HG02943 (cell line): ENCODE measurements around the gene BNC2.

Experiments used
- ATAC-seq: cut with Tn5 transposase; IDR thresholded peaks from one replicate; pipeline ENCODE4 v1.9.1; 2021; ENCODE audit warnings: mild to moderate bottlenecking, low read depth, moderate library complexity; ENCODE audit not compliant: unreplicated experiment

BNC2 gene

DNA sequence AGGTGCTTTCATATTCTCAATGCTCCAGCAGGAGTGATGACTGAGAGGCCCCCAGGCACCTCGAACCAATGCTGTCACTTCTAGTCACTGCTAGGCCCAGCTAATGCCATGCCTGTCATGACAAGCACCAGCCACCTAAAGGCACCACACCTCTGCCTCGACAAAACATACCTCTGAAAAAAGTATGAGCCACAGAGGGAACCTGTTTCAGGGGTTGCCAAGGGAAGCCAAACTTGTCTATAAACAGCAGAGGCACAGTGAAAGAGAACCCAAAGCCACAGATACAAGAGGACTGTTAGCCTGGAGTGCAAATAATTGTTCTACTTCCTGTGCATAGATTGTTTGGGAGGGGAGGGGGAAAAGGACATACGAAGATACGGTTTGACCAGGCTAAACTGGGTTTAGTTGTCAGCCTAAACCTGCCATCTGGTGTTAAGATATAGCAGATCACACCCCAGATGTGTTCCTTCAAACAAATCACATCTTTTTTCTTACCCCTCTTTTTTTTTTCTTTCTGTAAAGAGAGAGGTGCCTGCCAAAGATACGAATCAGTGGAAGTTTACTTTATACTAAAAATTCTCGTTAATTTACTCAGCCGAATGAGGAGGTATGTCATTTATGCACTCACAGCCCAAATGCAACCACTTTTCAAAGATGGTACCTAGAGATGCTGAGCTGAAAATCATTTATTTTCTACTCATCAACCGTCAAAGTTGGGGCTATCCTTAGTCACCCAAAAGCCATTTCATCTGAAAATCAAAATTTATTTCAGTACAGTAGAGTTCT lies 45.7 kb downstream of the BNC2 start:
- ATAC-seq, result no peak

DNA sequence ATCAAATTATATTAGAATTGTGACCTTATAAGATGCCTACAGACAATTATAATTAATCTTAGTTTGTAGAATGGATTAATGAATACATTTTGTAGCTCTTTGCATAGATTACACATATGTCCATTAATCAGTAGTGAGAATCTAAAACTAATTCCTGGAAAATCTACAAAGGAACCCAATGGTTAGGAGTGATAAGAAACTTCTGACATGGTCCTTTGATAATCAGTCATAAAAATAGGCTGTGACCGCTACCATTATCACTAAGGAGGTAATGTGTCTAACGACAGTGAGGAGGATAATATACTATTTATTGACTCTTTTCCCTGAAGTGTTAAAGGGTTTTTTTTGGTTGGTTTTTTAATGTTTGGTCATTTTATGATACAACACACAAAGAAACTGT lies 46.6 kb downstream of the BNC2 start:
- ATAC-seq, result no peak

DNA sequence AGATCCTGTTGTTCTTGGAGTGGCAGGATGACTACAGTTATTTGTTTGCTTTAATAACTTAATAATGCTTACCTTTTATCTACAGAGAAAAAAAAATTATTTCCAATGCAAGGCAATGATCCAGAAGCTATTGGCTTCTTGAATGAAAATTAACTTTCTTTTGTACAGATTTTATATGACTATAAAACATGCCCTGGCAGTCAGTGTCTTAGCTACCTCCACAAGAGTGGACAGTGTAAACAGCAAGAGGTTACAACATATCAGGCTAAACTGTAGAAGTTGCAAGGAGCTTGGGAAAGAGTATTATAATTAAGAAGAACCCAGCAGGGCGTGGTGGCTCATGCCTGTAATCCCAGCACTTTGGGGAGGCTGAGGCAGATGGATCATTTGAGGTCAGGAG lies 49.1 kb downstream of the BNC2 start:
- no peak for ATAC-seq

DNA sequence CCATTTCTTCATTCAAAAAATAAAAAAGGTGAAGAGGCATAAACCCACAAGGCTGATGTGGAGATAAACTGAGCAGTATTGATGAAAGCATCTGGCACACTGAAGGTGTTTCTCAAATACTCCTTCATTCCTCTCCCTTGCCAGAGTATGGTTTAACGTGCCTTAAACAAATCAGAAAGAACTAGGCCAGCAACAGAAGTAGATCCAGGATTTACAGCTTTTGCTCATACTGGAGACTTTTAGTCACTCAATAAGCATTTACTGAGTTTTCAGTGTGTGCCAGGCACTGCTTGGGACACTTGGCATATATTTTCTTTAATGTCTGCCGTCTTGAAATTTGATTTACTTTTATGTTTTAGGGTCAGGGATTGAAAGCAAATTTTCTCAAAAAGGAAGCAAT lies 53.0 kb downstream of the BNC2 start:
- no peak for ATAC-seq

DNA sequence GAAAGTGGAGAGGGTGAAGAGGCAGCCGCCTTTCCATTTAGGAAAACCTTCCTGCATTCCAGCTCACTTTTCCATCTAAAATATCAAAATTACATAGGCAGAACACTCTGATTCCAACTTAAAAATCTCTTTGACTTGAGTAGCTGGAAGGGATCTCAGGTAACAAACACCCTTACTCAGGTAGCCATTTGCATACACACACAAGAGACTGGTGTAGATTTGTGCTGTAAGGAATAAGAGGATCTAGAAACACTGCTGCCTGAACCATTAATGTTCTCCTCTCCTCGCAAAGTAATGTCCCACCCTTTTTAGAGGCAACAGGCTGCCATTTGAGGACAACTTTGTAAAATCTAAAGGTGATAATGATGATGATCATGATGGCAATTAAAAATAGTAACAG lies 53.5 kb downstream of the BNC2 start:
- no peak for ATAC-seq

DNA sequence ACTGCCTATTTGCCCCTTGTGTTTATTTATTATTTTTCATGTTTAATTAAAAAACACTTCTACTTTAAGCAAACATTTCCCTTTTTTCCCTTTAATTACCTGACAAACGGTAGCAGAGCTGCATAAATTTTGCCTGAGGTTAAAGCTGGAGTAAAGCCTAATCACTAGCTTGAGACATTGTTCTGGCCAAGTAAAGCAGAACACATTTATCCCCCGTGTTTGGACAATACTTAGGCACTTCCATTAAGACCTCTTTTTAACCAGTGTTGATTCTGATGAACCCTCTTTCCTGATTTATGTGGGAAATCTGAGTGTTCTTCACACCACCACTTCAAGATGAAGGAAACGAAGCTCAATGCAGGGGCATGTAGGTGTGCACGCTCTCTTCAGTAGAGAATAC lies 54.5 kb downstream of the BNC2 start:
- ATAC-seq, result no peak

DNA sequence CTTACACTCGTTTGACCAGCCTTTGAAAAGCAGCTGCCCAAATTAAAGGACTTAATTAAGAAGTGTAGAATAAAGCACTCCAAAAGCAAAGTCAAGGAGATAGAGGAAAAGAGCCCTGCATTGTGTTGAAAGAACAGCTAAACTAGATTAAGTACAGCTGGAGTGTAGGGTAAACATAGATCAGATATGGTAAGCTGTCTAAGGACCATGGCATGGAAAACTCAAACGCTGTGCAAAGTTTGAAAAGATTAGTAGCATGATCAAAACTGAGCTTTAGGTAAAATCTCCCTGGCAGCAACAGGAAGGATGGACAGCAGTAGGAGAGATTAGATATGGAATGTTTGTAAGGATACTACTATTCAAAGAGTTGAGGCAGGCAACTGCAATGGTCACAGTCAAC lies 55.4 kb downstream of the BNC2 start:
- no peak for ATAC-seq

DNA sequence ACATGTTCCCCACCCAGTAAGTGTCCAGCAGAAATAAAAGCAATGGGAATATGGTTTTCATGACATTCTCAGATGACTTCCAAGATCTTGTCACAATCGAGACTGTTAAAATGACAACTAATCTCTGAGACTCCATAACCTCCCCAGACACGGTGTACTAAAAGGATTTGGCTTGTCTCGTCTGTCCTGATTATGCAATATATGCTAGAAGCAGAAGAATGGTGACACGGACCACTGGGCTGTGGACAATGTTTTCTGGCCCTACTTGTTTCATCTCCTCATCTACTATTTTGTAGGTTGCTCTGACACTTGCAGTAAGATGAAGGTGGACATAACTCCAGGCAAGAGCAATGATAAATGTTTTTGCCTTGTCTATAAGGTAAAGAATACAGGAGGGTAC lies 56.6 kb downstream of the BNC2 start:
- no peak for ATAC-seq

DNA sequence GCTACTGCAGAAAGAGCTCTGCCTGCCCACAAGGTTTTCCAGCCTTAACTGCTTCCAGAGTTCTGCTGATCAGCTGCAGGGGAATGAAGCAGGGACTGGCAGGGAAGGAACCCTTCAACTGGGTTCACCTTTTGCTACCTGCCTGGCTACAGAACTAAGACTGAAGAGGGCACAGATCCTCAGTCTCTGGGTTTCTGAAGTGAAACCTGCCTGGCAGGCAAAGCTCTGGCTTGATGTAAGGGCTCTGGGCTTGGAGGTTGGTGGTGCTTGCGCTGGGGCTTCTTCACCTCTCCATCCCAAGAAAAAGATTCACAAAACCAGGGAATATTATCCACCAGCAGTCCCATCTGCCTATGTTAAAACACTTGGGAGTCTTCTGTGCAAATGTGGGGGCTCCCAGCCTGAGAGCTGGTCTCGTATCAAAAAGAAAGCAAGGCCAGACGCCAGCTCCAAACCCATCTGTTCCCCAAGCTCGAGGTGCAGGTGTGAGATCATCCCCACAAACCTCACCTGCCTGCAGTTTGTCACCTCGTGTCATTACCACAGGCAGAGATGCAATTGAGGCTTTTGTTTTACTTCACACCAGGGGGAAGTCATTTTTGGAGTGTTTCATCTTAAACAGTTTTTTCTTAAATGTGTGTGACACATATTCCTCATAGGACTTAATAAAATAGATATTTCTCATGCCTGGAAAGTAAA lies 58.3 kb downstream of the BNC2 start:
- no peak for ATAC-seq

DNA sequence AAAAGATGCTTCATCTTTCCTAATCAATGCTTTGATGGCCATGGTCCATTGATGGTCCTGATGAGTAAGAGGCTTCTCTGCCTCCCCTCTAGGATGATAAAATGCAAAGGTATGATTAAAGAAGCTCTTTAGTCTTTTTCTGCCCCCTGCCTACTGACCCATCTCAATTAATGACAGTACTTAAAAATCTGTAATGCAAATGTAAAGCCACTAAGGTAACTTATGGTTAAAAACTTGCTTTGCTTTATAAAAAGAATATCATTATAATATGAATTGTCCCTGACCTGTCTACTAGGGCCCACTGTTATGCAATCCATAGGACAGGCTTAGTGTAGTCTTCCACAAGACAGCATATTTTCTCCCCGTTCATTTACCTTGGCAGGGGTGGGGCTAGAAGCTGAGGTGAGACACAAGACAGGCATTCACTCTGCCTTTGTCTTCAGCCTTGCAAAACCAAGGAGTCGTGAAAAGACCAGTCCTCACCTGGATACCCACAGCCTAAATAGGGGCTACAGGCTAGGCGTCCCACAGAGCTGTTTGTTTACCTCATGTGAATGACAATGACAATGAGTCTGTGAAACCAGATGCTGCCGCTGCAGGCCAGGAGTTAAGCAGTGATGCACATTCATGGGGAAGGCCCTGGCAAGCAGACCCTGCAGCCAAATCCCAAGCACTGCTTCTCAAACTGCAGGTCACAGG lies 60.4 kb downstream of the BNC2 start:
- no peak for ATAC-seq

DNA sequence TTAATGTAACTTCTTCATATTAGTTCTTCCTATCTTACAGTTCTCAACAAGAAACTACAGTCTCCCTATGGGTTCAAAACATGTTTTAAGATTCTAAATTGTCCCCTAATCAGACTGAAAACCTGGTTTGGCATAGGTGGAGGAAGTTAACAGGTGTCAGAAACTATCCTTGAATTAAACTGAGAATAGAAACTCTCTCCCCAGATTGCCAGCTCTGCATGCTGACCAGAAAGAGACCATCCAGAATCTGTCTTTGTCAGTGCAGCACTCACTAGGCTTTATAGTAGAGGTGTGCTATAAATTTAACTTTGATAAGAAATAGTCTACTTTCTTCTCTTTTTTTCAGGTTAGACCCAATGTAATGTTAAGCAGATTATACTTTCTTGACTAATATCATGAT lies 63.8 kb downstream of the BNC2 start:
- no peak for ATAC-seq

DNA sequence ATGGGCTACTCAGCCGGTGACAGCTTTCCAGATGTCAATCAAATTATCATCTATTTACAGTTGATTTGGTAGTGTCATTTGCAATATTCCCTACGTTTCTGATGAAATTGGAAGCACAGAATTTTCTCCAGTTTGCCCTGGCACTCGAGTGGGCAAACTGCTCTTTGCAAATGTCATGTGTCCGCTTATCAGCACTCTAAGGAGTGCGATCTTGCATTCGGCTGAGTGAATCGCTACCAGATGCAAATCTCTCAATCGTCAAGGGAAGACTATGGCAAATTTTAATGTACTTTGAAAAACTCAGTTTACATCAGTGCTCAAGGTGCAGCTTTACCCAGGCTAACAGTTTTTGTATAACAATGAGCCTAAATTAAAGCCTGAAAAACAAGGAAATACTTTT lies 66.8 kb downstream of the BNC2 start:
- no peak for ATAC-seq

DNA sequence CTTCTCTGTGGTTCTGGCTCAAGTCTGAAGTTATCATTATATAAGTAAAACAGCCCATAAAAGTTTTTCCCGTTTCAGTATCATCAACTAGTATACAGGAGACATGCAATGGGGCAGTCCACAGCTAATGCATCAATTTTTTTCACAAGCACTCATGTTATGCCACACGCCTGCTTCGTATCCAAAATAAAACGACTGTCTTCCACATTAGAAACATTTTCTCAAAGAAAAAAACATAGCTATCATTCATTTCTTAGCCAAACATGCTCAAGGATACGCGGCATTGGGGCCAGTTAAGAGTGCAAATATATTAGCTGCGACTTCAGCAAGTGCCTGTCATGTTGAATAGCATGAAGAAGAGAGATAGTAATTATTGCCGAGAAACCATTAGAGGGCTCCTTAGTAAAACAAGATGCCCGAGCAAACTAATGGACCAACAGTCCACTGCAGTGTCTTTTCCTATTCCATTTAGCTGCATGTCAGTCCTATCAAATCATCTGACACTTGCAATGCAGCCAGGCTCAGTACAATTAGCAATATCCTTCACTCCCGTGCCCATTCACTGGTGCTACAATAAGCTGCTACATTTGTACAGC lies 68.5 kb downstream of the BNC2 start:
- ATAC-seq, result no peak

DNA sequence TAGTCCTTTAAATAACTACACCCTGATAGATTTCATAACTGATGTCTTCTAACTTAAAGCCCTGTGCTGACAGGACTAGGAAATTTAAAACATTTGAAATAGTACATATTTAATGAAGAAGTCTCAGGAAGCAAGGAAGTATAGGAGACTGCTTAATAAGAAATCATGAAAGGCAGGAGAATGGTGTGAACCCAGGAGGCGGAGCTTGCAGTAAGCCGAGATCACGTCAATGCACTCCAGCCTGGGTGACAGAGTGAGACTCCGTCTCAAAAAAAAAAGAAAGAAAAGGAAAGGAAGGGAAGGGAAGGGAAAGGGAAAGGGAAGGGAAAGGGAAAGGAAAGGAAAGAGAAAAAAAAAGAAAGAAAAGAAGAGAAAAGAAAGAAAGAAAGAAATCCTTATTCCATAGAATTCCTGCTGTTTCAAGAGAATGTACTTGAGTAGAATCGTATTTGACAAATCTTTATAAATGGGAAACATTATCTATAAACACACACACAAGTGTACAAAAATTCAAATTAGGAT lies 74.1 kb downstream of the BNC2 start:
- no peak for ATAC-seq

DNA sequence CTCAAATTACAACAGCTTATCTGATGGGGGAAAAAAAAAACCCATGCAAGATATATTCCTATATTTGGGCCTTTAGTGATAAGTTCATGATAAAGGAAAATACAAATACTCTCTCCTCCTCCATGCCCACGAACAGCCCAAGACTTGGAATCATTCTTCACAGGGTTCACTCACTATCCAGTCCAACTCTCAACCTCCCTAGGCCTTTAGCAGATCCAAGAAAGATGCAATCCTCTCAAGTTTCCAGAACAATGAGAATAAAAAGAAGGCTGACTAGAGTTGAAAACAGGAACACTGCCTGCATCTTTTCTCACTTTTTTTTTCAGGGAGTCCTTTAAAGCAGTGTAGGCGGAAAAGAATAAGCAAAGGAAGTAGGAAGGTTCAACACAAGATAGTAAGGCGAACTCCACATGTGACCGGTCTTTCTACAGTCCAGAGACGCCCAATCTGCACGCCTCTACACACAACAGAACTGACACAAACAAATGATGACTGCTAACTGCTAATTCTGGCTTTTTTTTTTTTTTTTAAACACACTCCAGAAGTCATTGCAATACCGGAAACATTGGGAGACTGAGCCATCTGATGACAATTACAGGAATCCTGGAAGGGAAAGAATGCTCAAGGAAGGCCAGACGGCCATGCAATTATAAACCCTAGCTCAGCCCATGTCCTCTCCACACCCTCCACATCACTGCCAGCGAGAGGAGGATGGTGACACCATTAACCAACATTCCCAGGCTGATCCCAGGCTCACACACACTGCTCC lies 75.4 kb downstream of the BNC2 start:
- ATAC-seq, result no peak

DNA sequence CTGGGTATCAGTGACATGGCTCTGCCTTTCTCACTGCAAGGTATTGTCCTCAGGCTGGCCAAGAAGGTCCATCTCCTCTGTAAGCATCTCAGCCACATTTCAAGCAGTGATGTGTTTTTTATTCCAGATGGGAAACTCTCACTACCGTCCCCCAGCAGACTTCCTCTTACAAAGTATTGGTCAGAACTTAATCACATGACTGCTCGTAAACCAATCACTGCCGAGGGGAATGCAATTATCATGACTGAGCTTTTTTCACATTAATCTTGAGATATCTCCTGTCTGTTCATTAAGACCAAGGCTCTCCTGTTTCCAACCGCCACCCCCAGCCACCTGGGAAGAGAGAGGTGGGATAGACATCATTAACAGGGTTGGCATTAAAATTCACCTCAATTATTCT lies 76.4 kb downstream of the BNC2 start:
- ATAC-seq, result no peak

DNA sequence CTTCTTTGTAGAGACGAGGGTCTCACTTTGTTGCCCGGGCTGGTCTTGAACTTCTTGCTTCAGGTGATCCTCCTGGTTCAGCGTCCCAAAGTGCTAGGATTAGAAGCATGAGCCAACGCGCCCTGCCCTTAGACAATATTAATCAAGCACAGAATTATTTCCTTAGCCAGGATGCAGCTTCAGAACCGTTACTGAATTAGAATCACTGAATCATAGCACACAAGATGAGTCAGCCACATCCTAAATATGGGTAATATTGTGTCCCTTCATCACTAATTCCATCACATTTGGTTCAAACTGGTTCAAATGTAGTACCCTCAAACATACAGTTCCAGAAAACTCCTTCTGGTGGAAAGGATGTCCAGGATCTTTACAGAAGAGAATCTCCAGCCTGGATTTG lies 82.7 kb downstream of the BNC2 start:
- ATAC-seq, result no peak

DNA sequence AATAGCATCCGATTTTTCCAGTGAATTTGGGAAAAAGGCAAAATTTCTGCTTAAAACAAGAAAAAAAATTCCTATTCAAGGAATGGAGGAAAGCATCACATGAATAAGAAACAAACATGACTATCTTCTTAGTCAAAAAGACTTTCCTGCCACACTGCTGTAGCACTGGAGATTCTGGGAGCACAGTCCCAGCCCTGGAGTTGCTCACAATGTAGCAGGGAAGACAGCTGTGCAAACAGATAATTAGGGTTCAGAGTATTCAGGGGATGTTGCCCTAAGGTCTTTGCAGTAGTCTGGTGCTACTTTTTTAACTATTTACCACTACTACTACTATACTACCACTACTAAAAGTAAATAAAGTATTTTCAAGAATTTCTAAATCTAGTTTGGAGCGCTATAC lies 86.5 kb downstream of the BNC2 start:
- ATAC-seq, result no peak

DNA sequence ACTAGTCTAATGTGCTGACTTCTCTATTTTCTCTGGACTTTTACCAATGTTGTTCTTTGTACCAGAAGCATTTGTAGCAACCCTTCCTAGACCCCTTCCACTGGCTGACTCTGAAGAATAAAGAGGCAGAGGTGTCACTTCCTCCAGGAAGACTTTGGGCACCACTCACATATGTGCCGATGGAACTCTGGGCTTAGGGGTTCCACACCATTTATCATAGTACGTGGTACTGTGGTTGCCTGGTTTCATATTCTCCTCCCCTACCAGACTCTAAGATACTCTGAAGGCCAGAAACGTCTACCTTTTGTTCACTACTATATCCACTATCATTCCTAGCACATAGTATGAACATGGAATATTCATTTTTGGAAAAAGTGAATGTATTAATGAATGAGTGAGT lies 88.0 kb downstream of the BNC2 start:
- no peak for ATAC-seq

DNA sequence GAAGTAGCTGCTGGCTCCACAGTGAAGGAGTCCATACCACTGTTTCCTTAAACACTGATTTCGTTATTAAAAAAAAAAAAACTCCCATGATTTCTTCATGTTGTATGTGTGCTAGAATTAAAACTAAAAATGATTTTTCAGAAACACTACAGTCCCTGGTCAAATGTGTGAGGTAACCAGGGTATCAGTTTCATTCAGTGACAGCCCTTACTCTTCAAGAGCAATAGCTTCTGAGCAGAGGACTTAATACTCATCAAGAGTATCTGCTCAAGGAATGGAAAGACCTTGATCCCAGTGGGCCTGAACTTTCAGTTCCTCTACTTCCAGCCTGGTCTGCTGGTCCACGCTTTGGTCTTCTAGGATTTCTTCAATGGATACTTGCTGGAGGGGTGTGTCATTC lies 95.1 kb downstream of the BNC2 start:
- ATAC-seq, result no peak
